NCI-H146 treated with DMSO at 0.1 percent for 48 hours (cell line): ENCODE results near the gene SRRD.
"Not testable (repeated sequence)": the region's sequence is repeated elsewhere in the genome, so short reads cannot be mapped to it uniquely, and the experiment has no call there.

Source experiments
- DNase-seq: peaks from one replicate; lab custom pipeline; 2025; ENCODE audit not compliant: unreplicated experiment; lab: John Stamatoyannopoulos, UW

The SRRD gene

GRCh38 chr22:26514419-26515161 is 30.9 kb downstream of the SRRD start:
- no peak for DNase-seq

GRCh38 chr22:26515931-26516330 is 32.3 kb downstream of the SRRD start:
- no peak for DNase-seq

GRCh38 chr22:26516503-26516902 is 32.8 kb downstream of the SRRD start:
- no peak for DNase-seq

- DNase-seq = no peak
These were observed 33.8 kb downstream of the SRRD start for GRCh38 chr22:26517429-26517828.

- no peak for DNase-seq
These were observed 38.3 kb downstream of the SRRD start for GRCh38 chr22:26522012-26522411.

GRCh38 chr22:26522592-26522991 is 38.9 kb downstream of the SRRD start:
- DNase-seq = no peak

GRCh38 chr22:26524870-26525269 is 41.2 kb downstream of the SRRD start:
- no peak for DNase-seq

- DNase-seq = no peak
These were observed 42.4 kb downstream of the SRRD start for GRCh38 chr22:26525946-26526564.

GRCh38 chr22:26527167-26527566 is 43.5 kb downstream of the SRRD start:
- DNase-seq = no peak

GRCh38 chr22:26527574-26528465 is 44.1 kb downstream of the SRRD start:
- DNase-seq = no peak

- not testable (repeated sequence) for DNase-seq
These were observed 44.8 kb downstream of the SRRD start for GRCh38 chr22:26528518-26528917.

GRCh38 chr22:26529345-26529744 is 45.7 kb downstream of the SRRD start:
- DNase-seq = no peak

GRCh38 chr22:26534171-26534855 is 50.6 kb downstream of the SRRD start:
- no peak for DNase-seq

- DNase-seq = no peak
These were observed 51.4 kb downstream of the SRRD start for GRCh38 chr22:26534874-26535602.

- DNase-seq = no peak
These were observed 51.9 kb downstream of the SRRD start for GRCh38 chr22:26535603-26535908.

GRCh38 chr22:26536056-26536761 is 52.5 kb downstream of the SRRD start:
- DNase-seq = no peak

- no peak for DNase-seq
These were observed 53.1 kb downstream of the SRRD start for GRCh38 chr22:26536762-26537134.

GRCh38 chr22:26540119-26540518 is 56.4 kb downstream of the SRRD start:
- DNase-seq = no peak

- DNase-seq = no peak
These were observed 57.6 kb downstream of the SRRD start for GRCh38 chr22:26541167-26541819.

- DNase-seq = no peak
These were observed 59.2 kb downstream of the SRRD start for GRCh38 chr22:26542831-26543230.
